Measurements from ENCODE around the gene NR2E3.

DNA sequence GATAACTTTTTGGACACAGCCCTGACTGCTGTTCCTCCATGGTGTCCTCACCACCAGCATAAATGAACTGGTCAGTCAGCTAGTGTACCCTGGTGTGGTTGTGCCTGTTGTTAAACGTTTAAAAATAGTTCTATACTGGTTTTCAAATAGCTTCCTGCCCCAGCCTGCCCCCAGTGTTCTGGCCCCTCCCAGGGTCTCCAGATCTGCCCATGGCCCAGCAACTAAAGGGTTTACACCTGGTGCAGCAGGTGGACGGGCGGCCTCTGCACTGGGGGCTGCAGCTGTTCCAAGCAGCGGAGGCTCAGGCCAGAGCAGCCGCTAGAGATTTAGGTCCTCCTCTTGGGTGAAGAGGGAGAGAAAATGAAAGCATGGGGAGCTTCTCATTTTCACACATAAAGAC is 6.1 kb upstream of the NR2E3 start:
- no peak for TF ChIP-seq EZH2 (IDR thresholded peaks at IDR 0.05; ENCODE audit: insufficient read depth, poor library complexity, severe bottlenecking)
- TF ChIP-seq EZH2phosphoT487 (IDR thresholded peaks at IDR 0.05; ENCODE audit: insufficient read depth, low read depth) = no peak
